Measurements from ENCODE around the gene CLPTM1L. TPM values are rescaled to one million over a fixed set of nuclear protein-coding genes. Genes with fewer than 3 reads are reported as not detected.
A peak's percentile ranks its signal among the peaks of the same experiment; 100 is the strongest.

CLPTM1L gene
- total RNA-seq, 1 donor from 2014 or later: 74.8 TPM

DNA sequence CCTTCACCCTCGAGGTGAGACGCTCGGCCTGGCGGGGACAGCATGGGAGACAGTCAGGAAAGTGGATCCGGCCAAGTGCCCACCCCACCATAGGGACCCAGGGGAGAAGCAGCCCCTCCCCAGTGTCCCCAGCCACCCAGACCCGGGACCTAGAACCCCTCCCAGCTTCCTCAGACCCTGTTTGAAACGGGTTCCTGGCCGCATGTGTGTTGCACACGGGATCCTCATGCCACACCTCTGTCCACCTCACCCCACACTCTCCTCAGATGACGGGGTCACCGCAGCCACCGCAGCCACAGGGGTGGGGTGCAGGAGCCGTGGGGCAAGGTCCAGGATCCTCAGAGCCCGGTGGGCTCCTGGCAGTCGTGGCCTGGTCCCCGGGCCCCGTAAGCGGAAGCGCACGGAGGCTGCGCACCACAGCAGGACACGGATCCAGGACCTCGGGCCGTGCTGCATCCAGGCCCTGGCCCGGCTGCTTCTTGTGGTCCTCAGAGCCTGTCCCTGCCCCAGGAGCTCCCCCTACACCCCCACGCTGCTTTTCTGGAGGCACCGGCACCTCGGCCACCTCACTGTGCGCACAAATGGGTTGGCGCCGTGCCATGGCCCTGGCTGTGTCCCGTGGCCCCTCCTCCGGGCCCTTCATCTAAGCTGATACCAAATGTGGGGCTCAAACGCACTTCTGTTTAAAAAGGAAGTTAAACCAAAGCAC lies 65.3 kb downstream of the CLPTM1L start:
- no peaks in the 10 kb centered on the region for H4K20me1 ChIP-seq (ENCODE audit: low read depth)
- H3K27me3 ChIP-seq: no peaks in the 10 kb centered on the region
- TF ChIP-seq, protein P1, sequence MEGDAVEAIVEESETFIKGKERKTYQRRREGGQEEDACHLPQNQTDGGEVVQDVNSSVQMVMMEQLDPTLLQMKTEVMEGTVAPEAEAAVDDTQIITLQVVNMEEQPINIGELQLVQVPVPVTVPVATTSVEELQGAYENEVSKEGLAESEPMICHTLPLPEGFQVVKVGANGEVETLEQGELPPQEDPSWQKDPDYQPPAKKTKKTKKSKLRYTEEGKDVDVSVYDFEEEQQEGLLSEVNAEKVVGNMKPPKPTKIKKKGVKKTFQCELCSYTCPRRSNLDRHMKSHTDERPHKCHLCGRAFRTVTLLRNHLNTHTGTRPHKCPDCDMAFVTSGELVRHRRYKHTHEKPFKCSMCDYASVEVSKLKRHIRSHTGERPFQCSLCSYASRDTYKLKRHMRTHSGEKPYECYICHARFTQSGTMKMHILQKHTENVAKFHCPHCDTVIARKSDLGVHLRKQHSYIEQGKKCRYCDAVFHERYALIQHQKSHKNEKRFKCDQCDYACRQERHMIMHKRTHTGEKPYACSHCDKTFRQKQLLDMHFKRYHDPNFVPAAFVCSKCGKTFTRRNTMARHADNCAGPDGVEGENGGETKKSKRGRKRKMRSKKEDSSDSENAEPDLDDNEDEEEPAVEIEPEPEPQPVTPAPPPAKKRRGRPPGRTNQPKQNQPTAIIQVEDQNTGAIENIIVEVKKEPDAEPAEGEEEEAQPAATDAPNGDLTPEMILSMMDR (IDR thresholded peaks at IDR 0.05): no peak
- TF ChIP-seq EZH2 (IDR thresholded peaks at IDR 0.05): no peak
- TF ChIP-seq EZH2phosphoT487 (IDR thresholded peaks at IDR 0.05): no peak
- H3K4me3 ChIP-seq: no peak overlapping the region
- H3K4me2 ChIP-seq: no peak overlapping the region
- H3K36me3 ChIP-seq: no peaks in the 10 kb centered on the region
- Mint-ChIP-seq H3K27ac (no peak overlapping the region), H3K4me3 (no peak overlapping the region), H3K4me1 (no peaks in the 10 kb centered on the region), H3K9me3 (no peaks in the 10 kb centered on the region), H3K36me3 (peaks cover 3% of the 10 kb centered on the region), H3K27me3 (ENCODE audit: insufficient read depth, low read depth) (peaks cover 2% of the 10 kb centered on the region)
- H3F3A ChIP-seq (ENCODE audit: low read depth): no peaks in the 10 kb centered on the region
- H2AFZ ChIP-seq (replicated peaks): no peak overlapping the region
- no peaks in the 10 kb centered on the region for H3K79me2 ChIP-seq (ENCODE audit: low read depth)
- no peak for DNase-seq (ENCODE audit: low spot score)
- no peak overlapping the region for H3K9ac ChIP-seq
- no peak overlapping the region for H3K27ac ChIP-seq
- no peaks in the 10 kb centered on the region for H3K9me3 ChIP-seq (ENCODE audit: low read depth)
- H3K4me1 ChIP-seq: no peaks in the 10 kb centered on the region

DNA sequence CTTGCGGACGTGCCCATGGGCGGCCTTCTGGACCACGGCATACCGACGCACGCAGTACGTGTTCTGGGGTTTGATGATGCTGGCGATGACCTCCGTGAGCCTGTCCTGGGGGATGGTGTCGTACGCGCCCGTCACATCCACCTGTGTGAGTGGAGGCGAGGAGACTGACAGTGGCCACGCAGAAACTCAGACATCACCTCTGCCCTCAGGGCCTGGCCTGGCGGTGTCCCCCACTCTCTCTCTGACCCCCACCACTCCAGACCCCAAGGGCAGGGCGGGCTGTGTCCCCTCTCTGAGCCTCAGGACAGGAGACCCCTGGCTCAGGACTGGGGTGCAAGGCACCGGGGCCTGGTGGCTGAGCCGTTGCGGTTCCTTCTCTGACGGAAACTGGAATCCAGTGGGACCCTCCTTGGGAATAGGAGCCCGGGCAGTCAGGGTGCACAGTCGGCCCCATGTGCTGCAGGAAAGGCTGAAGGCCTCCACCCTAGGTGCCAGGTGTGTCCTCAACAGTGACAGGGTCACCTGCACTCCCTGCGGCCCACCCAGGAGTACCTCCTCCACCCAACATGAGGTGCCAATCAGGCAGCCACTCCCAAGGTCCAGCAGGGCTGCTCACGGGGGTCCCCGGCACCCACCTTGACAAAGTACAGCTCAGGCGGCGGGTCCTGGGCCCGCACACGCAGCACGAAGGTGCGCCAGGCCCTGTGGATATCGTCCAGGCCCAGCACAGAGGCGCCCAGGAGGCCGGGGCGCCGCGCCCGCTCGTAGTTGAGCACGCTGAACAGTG lies 66.0 kb downstream of the CLPTM1L start:
- H3K9me3 ChIP-seq (ENCODE audit: low read depth): no peaks in the 10 kb centered on the region
- no peak overlapping the region for H3K9ac ChIP-seq
- no peaks in the 10 kb centered on the region for H3K27me3 ChIP-seq
- no peak overlapping the region for H2AFZ ChIP-seq (replicated peaks)
- no peaks in the 10 kb centered on the region for H3F3A ChIP-seq (ENCODE audit: low read depth)
- no peaks in the 10 kb centered on the region for H4K20me1 ChIP-seq (ENCODE audit: low read depth)
- no peak overlapping the region for H3K27ac ChIP-seq
- Mint-ChIP-seq H3K27ac (no peak overlapping the region), H3K36me3 (peaks cover 3% of the 10 kb centered on the region), H3K4me3 (no peak overlapping the region), H3K4me1 (no peaks in the 10 kb centered on the region), H3K27me3 (ENCODE audit: insufficient read depth, low read depth) (peaks cover 2% of the 10 kb centered on the region), H3K9me3 (no peaks in the 10 kb centered on the region)
- H3K36me3 ChIP-seq: no peaks in the 10 kb centered on the region
- H3K4me1 ChIP-seq: no peaks in the 10 kb centered on the region
- DNase-seq (ENCODE audit: low spot score): no peak
- no peak overlapping the region for H3K4me2 ChIP-seq
- no peak for TF ChIP-seq EZH2 (IDR thresholded peaks at IDR 0.05)
- TF ChIP-seq EZH2phosphoT487 (IDR thresholded peaks at IDR 0.05): no peak
- TF ChIP-seq, protein P1 (IDR thresholded peaks at IDR 0.05): no peak
- H3K4me3 ChIP-seq: no peak overlapping the region
- no peaks in the 10 kb centered on the region for H3K79me2 ChIP-seq (ENCODE audit: low read depth)

DNA sequence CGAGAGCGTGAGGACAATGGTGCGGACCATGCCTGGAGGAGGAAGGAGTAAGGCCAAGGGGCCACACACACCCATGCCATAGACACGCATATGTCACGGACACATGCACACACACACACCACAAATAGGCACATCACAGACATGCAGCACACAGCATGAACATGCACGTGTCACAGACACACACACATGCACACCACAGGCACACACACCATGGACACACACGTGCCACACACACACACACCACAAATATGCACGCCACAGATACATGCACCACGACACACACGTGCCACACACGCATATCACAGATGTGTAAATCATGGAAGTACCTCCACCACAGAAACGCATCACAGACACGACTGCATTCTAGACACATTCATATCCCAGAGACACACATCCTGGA lies 66.7 kb downstream of the CLPTM1L start:
- Mint-ChIP-seq H3K27ac (no peak overlapping the region), H3K4me3 (peak overlapping the region; percentile 18), H3K4me1 (no peaks in the 10 kb centered on the region), H3K36me3 (peaks cover 3% of the 10 kb centered on the region), H3K9me3 (no peaks in the 10 kb centered on the region), H3K27me3 (ENCODE audit: insufficient read depth, low read depth) (peaks cover 2% of the 10 kb centered on the region)
- Histone ChIP-seq H3K9me3 (ENCODE audit: low read depth) (no peaks in the 10 kb centered on the region), H3K27ac (no peak overlapping the region), H2AFZ (replicated peaks) (no peak overlapping the region), H3K9ac (no peak overlapping the region), H3K27me3 (no peaks in the 10 kb centered on the region), H3K79me2 (ENCODE audit: low read depth) (no peaks in the 10 kb centered on the region), H3K4me1 (no peaks in the 10 kb centered on the region), H3K36me3 (no peaks in the 10 kb centered on the region), H3F3A (ENCODE audit: low read depth) (no peaks in the 10 kb centered on the region), H3K4me3 (no peak overlapping the region), H4K20me1 (ENCODE audit: low read depth) (no peaks in the 10 kb centered on the region), H3K4me2 (no peak overlapping the region)
- DNase-seq (ENCODE audit: low spot score): no peak
- TF ChIP-seq EZH2phosphoT487 (IDR thresholded peaks at IDR 0.05) (no peak), EZH2 (IDR thresholded peaks at IDR 0.05) (no peak)
- TF ChIP-seq, protein P1 (IDR thresholded peaks at IDR 0.05): no peak

Measured in neural progenitor cell (in vitro differentiated cells).